ENCODE data around the gene RD3L. TPM values are rescaled to one million over a fixed set of nuclear protein-coding genes. Genes with fewer than 3 reads are reported as not detected.

Gene RD3L
- total RNA-seq, 2 experiments from 2014 or later = not detected

GRCh38 chr14:103948442-103948841 lies 6.1 kb upstream of the RD3L start:
- Mint-ChIP-seq H3K27me3 (peaks cover 22% of the 10 kb centered on the region), H3K4me3 (no peak overlapping the region), H3K27ac (no peak overlapping the region), H3K4me1 (no peaks in the 10 kb centered on the region), H3K9me3 (no peaks in the 10 kb centered on the region), H3K36me3 (ENCODE audit: low read depth) (no peaks in the 10 kb centered on the region)
- POLR2A ChIA-PET = no interaction called here
- DNase-seq = no peak
- CTCF ChIA-PET = interaction anchor here (0.6 kb wide), 1 partner anchor 1167 kb away, joined by 3 read pairs; no protein-coding TSS in a partner anchor

DNA sequence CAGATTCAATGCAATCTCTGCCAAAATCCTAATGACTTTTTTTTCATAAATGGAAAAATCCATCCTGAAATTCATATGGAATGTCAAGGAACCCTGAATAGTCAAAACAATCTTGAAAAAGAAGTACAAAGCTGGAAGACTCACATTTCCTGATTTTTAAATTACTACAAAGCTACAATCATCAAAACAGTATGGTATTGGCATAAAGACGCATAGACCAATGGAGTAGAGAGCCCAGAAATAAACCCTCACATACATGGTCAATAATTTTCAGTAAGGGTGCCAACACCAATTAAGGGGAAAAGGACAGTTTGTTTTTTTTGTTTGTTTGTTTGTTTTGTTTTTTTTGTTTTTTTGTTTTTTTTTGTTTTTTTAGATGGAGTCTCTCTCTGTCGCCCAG lies 4.6 kb upstream of the RD3L start:
- ChIA-PET POLR2A (no interaction called here), CTCF (interaction anchor here (0.6 kb wide), 1 partner anchor 130 kb away, joined by 3 read pairs; no protein-coding TSS in a partner anchor)
- H3K4me3 Mint-ChIP-seq = no peak overlapping the region

GRCh38 chr14:103943673-103944072 lies 1.3 kb upstream of the RD3L start:
- H3K9me3 Mint-ChIP-seq = no peaks in the 10 kb centered on the region
- no peaks in the 10 kb centered on the region for H3K4me1 Mint-ChIP-seq
- H3K27me3 Mint-ChIP-seq = peaks cover 37% of the 10 kb centered on the region
- ChIA-PET CTCF (no interaction called here), POLR2A (no interaction called here)
- H3K4me3 Mint-ChIP-seq = no peak overlapping the region
- no peak overlapping the region for H3K27ac Mint-ChIP-seq
- DNase-seq = no peak
- H3K36me3 Mint-ChIP-seq (ENCODE audit: low read depth) = no peaks in the 10 kb centered on the region

More for the DNA sequence above, 4.6 kb upstream of the RD3L start:
- Mint-ChIP-seq H3K27me3 (peaks cover 29% of the 10 kb centered on the region), H3K27ac (no peak overlapping the region), H3K4me1 (no peaks in the 10 kb centered on the region), H3K36me3 (ENCODE audit: low read depth) (no peaks in the 10 kb centered on the region), H3K9me3 (no peaks in the 10 kb centered on the region)
- no peak for DNase-seq

GRCh38 chr14:103941462-103941861 lies 867 bp downstream of the RD3L start:
- Mint-ChIP-seq H3K36me3 (ENCODE audit: low read depth) (no peaks in the 10 kb centered on the region), H3K27ac (no peak overlapping the region), H3K4me1 (no peaks in the 10 kb centered on the region), H3K9me3 (no peaks in the 10 kb centered on the region), H3K27me3 (peaks cover 32% of the 10 kb centered on the region), H3K4me3 (no peak overlapping the region)
- no peak for DNase-seq
- POLR2A ChIA-PET = no interaction called here
- CTCF ChIA-PET = interaction anchor here (1.2 kb wide), 2 partner anchors 9 to 20 kb away, joined by 4 to 7 read pairs; a partner anchor contains a TSS

DNA sequence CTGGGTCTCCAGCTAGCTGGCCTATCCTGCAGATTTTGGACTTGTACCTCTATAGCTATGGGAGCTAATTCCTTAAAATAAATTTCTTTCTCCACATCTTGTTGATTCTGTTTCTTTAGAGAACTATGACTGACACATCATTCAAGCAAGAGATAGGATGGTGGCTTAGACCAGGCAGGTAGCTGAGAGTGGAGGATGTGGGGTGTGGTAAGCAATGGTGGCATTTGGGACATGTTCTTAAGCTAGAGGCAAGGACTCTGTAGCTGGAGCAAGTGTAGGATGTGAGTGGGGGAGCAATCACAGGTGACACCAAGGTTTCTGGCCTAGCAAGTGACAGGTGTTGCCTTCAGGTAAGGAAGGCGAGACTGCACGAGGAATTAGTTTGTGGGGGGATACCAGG lies 7.2 kb downstream of the RD3L start:
- peaks cover 6% of the 10 kb centered on the region for H3K4me1 Mint-ChIP-seq
- no peak for DNase-seq
- H3K9me3 Mint-ChIP-seq = no peaks in the 10 kb centered on the region
- no peak overlapping the region for H3K4me3 Mint-ChIP-seq
- CTCF ChIA-PET = interaction anchor here (0.5 to 1.2 kb wide), 2 partner anchors 42 to 110 kb away, joined by 3 read pairs; no protein-coding TSS in a partner anchor
- POLR2A ChIA-PET = no interaction called here
- H3K27me3 Mint-ChIP-seq = peaks cover 9% of the 10 kb centered on the region
- no peaks in the 10 kb centered on the region for H3K36me3 Mint-ChIP-seq (ENCODE audit: low read depth)
- H3K27ac Mint-ChIP-seq = no peak overlapping the region

GRCh38 chr14:103932791-103933490 lies 9.4 kb downstream of the RD3L start:
- ChIA-PET CTCF (interaction anchor here (1.2 to 1.3 kb wide), 2 partner anchors 9 to 10 kb away, joined by 4 read pairs; partner anchors contain the start of gene RD3L), POLR2A (no interaction called here)
- no peak for DNase-seq
- Mint-ChIP-seq H3K27ac (no peak overlapping the region), H3K4me1 (peaks cover 6% of the 10 kb centered on the region), H3K9me3 (no peaks in the 10 kb centered on the region), H3K4me3 (no peak overlapping the region), H3K27me3 (peaks cover 5% of the 10 kb centered on the region), H3K36me3 (ENCODE audit: low read depth) (no peaks in the 10 kb centered on the region)

GRCh38 chr14:103931422-103931821 lies 10.9 kb downstream of the RD3L start:
- Mint-ChIP-seq H3K4me1 (peaks cover 6% of the 10 kb centered on the region), H3K36me3 (ENCODE audit: low read depth) (no peaks in the 10 kb centered on the region), H3K4me3 (no peak overlapping the region), H3K9me3 (no peaks in the 10 kb centered on the region), H3K27me3 (peaks cover 2% of the 10 kb centered on the region), H3K27ac (no peak overlapping the region)
- DNase-seq = no peak
- POLR2A ChIA-PET = interaction anchor here (0.6 kb wide), 1 partner anchor 53 kb away, joined by 3 read pairs; no protein-coding TSS in a partner anchor
- CTCF ChIA-PET = interaction anchor here (0.7 to 1.2 kb wide), 4 partner anchors 10 to 15 kb away, joined by 3 to 4 read pairs (median 4); partner anchors contain the start of gene RD3L

DNA sequence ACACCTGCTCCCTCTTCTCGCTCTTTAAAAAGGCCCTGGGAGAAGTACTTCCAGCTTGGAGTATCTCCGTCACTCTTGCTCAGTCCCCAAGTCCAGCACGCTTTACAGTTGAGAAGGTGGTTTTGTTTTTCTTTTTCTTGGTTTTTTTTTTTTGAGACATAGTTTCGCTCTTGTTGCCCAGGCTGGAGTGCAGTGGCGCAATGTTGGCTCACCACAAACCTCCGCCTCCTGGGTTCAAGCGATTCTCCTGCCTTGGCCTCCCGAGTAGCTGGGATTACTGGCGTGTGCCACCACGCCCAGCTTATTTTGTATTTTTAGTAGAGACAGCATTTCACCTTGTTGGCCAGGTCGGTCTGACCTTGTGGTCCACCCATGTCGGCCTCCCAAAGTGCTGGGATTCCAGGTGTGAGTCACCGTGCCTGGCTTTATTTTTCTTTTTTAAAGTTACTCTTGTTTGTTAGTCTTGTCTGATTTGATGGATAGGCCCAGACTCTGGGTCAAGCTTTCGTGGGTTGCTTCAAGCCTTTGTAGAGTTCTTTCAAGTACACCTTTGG lies 12.2 kb downstream of the RD3L start:
- CTCF ChIA-PET = interaction anchor here (0.6 to 1.0 kb wide), 4 partner anchors 13 to 229 kb away, joined by 3 to 5 read pairs (median 3); no protein-coding TSS in a partner anchor
- no peak for DNase-seq
- Mint-ChIP-seq H3K27me3 (peaks cover 2% of the 10 kb centered on the region), H3K4me3 (no peak overlapping the region), H3K36me3 (ENCODE audit: low read depth) (no peaks in the 10 kb centered on the region), H3K4me1 (peaks cover 6% of the 10 kb centered on the region), H3K27ac (no peak overlapping the region), H3K9me3 (no peaks in the 10 kb centered on the region)
- POLR2A ChIA-PET = no interaction called here

GRCh38 chr14:103928011-103928890 lies 14.1 kb downstream of the RD3L start, which contains the start of gene TDRD9:
TSS of gene TDRD9 (plus strand) at chr14:103928456. CDS start at chr14:103928510, 54 bp downstream.
- no peak within 1 kb of the TSS for H3K4me3 Mint-ChIP-seq
- no peaks in the 10 kb centered on the region for H3K4me1 Mint-ChIP-seq
- peaks cover 7% of the 10 kb centered on the region for H3K27me3 Mint-ChIP-seq
- no peaks in the 10 kb centered on the region for H3K36me3 Mint-ChIP-seq (ENCODE audit: low read depth)
- POLR2A ChIA-PET = no interaction called here
- CTCF ChIA-PET = interaction anchor here (1.0 kb wide), 1 partner anchor 18 kb away, joined by 4 read pairs; no protein-coding TSS in a partner anchor
- no peak within 1 kb of the TSS for H3K27ac Mint-ChIP-seq
- H3K9me3 Mint-ChIP-seq = no peaks in the 10 kb centered on the region
- no peak for DNase-seq

GRCh38 chr14:103927566-103927965 lies 14.8 kb downstream of the RD3L start:
- H3K36me3 Mint-ChIP-seq (ENCODE audit: low read depth) = no peaks in the 10 kb centered on the region
- CTCF ChIA-PET = no interaction called here
- H3K9me3 Mint-ChIP-seq = no peaks in the 10 kb centered on the region
- POLR2A ChIA-PET = no interaction called here
- H3K4me1 Mint-ChIP-seq = no peaks in the 10 kb centered on the region
- DNase-seq = no peak
- H3K4me3 Mint-ChIP-seq = no peak overlapping the region
- H3K27me3 Mint-ChIP-seq = peaks cover 8% of the 10 kb centered on the region
- H3K27ac Mint-ChIP-seq = no peak overlapping the region

- H3K36me3 Mint-ChIP-seq (ENCODE audit: low read depth) = no peaks in the 10 kb centered on the region
- H3K4me1 Mint-ChIP-seq = peaks cover 6% of the 10 kb centered on the region
- no peak overlapping the region for H3K27ac Mint-ChIP-seq
- no peak overlapping the region for H3K4me3 Mint-ChIP-seq
- CTCF ChIA-PET = interaction anchor here (0.6 to 0.8 kb wide), 2 partner anchors 15 to 94 kb away, joined by 3 read pairs; no protein-coding TSS in a partner anchor
- DNase-seq = no peak
- peaks cover 8% of the 10 kb centered on the region for H3K27me3 Mint-ChIP-seq
- H3K9me3 Mint-ChIP-seq = no peaks in the 10 kb centered on the region
- POLR2A ChIA-PET = no interaction called here
Measured at GRCh38 chr14:103925316-103925715, 17.0 kb downstream of the RD3L start.

DNA sequence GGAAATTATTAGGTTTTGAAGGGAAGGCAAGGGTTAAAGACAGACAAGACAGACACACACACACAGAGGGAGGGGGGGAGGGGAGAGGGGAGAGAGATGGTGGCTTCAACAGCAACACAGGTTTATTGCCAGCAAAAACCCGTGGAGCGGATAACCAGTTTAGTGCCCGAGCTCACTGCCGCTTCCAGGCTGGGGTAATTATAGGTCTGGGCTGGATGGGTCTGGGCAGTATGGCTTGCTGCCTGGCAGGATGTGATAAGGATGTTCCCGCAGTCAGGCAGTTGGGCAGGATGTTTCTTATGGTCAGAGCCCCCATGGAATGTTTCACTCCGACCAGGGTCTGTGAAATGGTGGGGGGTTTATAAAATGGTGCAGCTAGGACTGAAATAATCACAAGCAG lies 18.5 kb downstream of the RD3L start:
- Mint-ChIP-seq H3K4me3 (no peak overlapping the region), H3K27ac (no peak overlapping the region), H3K4me1 (peaks cover 10% of the 10 kb centered on the region), H3K36me3 (ENCODE audit: low read depth) (no peaks in the 10 kb centered on the region), H3K27me3 (peaks cover 8% of the 10 kb centered on the region), H3K9me3 (no peaks in the 10 kb centered on the region)
- ChIA-PET CTCF (interaction anchor here (1.8 kb wide), 1 partner anchor 9 kb away, joined by 4 read pairs; no protein-coding TSS in a partner anchor), POLR2A (no interaction called here)
- DNase-seq = no peak
